MV-4-11 (cell line): ENCODE measurements around the gene ADGRB2.

Experiments used
- DNase-seq: peaks from one replicate; lab custom pipeline; 2025; lab: John Stamatoyannopoulos, UW

ADGRB2 gene

GRCh38 chr1:31781138-31781755 is 17.1 kb upstream of the ADGRB2 start:
- no peak for DNase-seq

DNA sequence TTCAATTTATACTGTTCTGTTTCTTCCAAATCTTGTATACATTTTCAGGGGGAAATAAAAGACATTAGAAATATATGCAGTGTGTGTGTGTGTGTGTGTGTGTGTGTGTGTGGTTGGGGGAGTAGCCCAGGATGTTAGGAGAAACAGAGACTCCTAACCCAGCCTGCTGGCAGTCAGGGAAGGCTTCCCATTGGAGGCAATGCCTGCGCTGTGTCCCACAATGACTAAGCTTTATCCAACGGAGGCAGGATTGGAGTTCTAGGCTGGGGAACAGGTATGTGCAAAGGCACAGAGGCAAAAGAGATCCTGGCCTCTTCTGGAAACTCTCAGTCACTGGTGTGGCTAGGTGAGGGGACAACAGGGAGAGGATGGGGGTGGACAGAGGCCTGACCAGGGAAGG is 16.5 kb upstream of the ADGRB2 start:
- no peak for DNase-seq

DNA sequence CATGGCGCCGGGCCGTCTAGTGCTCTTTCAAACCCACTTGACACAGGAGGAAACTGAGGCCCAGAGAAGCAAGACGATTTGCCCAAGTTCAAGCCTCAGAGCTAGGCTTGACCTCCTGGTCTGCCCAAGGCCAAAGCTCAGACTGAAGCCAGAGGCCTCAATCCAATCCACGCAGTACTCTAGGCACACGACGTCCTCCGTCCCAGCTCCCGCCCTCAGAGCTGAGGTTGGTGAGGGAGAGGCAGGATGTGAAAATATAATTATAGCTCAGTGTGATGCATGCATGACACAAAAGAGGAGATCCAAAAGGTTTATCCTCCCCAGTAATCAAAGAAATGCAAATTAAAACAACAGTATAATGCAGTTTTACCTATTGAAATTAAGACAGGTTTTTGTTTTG is 15.5 kb upstream of the ADGRB2 start:
- no peak for DNase-seq

- DNase-seq: no peak
Measured at GRCh38 chr1:31778763-31779488, 14.8 kb upstream of the ADGRB2 start.

GRCh38 chr1:31776516-31776915 is 12.4 kb upstream of the ADGRB2 start:
- DNase-seq: no peak

DNA sequence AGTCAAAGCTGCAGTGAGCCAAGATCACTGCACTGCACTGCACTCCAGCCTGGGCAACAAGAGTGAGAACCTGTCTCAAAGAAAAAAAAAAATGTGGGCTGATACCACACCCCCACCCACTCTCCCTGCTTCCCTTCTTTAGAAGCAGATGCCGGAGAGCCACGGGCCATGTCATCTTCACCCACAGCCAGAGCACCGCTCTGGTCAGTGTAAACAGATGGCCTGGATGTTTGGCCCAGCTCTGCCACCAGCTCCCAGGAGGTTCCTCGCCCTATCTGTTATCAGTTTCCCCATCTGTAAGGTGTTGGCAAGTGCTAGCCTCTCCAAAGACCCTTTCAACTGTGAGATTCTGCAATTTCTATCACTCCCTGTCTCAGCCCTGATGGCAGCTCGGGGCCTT is 11.9 kb upstream of the ADGRB2 start:
- no peak for DNase-seq

DNA sequence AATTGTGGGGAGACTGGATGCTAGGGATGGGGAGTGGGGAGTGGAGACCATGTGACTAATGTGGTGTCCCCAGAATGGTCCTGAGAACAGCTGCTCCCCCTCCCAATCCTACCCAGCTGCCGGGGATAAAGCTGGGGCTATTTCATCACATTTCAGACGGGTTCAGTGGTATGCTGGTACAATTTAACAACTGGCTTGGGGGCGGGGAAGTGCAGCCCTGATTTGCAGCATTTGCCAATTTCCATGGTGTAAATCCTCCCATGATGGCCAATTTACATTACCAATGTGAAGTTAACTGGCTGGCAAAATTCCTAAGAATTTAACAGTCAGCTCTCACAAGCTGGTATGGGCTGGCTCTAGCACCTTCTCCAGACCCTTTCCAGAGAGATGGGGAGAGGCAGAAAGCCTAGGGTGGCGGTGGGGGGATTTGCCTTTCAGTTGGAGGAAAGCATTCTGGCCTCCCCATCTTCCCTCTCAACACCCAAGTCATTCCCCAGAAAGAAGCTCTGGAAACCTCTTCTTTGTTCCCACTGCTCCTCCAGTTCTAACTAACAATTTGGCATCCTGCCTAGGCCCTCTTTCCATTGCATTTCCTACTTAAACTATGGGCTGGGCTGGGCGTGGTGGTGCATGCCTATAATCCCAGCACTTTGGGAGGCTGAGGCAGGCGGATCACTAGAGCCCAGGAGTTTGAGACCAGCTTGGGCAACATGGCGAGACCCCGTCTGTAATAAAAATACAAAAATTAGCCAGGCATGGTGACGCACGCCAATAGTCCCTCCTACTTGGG is 11.3 kb upstream of the ADGRB2 start:
- no peak for DNase-seq

GRCh38 chr1:31774495-31774894 is 10.4 kb upstream of the ADGRB2 start:
- DNase-seq: no peak

GRCh38 chr1:31773861-31774260 is 9.7 kb upstream of the ADGRB2 start:
- DNase-seq: no peak

DNA sequence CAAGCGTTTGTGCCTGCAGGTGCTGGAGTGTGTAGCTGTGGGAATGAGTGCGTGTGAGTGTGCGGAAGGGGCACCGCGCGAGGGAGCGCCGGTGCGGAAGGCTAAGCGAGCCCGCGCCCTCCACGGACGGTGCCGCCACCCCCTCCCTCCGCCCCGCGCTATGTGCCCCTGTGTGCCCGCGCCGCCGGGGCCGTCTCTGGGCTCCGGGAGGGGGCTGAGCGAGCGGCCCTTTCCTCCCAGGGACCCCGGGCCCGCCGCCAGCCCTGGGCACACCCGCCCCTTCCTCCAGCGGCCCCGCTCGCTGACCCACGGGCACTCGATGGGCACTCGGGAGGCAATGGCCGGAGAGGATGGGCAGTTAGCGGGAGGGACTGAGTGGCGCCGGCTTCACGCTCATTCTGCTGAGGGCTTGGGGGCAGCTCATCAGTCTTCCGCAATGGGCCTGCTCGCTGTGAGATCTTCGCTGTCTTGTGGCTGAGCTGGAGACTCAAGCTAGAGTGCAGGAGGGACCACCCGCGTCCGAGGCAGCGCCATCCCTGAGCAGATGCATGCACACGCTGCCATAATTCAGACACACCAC is 8.6 kb upstream of the ADGRB2 start:
- DNase-seq: no peak

- no peak for DNase-seq
Measured at GRCh38 chr1:31771891-31772668, 7.9 kb upstream of the ADGRB2 start.

- DNase-seq: no peak
Measured at GRCh38 chr1:31769720-31770390, 5.7 kb upstream of the ADGRB2 start.

GRCh38 chr1:31768939-31769704 is 5.0 kb upstream of the ADGRB2 start:
- peak; percentile 35 for DNase-seq

DNA sequence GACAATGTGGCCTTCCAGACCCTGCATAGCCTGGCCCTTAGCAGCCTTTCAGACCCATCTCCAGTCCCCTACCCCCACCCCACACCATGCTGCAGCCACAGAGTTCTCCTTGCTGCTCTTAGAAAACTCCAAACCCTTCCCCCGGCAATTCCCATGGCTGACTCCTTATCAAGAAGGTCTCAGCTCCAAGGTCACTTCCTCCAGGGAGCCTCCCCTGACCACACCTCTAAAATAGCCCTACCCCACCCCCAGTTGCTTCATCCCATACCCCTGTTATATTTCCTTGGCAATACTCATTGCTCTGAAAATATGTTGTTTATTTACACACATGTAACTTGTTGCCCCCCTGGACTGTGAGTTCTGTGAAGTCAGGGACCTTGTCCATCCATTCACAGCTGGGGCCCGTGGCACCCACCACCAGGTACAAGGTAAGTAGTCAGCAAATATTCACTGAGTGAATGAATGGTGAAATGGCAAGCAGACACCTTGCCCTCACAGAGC is 4.3 kb upstream of the ADGRB2 start:
- no peak for DNase-seq

DNA sequence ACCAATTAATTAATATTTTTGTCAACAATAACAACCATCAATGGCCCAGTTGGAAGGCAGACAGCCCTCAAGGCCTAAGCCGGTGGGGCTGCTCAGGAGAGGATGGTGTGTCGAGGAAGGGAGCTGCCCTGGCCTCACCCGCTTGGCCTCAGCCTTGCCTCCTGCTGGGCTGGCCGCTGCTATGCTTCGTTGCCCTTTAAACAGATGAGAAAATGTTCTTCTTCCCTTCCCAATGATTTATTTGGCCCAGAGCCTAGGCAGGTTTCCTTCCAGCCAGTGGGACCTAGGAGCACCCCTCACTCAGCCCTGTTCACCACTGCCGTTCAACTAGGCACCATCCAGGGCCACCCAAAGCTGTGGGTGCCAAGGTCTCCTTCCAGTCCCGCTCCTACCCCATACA is 3.1 kb upstream of the ADGRB2 start:
- DNase-seq: no peak

DNA sequence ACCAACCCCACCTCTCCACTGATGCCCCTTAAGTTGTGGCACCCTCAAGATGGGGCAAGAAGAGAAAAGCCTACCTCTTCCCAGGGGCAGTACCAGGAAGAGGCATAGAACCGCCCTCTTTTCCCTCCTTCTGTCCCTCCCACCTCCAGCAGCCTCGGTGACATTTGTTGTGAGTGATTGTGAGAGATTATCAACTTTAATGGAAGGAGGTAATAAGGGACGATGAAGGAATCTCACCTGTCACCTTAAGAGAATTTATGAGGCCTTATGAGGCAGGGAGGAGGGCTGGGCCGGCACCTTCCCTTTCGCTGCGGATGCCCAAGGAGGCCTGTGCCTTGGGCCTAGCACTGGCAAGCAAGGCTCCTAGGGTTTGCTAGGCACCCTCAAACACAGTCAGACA is 1.4 kb upstream of the ADGRB2 start:
- no peak for DNase-seq

- no peak for DNase-seq
Measured at GRCh38 chr1:31765041-31765467, 914 bp upstream of the ADGRB2 start.

- DNase-seq: no peak
Measured at GRCh38 chr1:31763671-31764311, 349 bp downstream of the ADGRB2 start.

DNA sequence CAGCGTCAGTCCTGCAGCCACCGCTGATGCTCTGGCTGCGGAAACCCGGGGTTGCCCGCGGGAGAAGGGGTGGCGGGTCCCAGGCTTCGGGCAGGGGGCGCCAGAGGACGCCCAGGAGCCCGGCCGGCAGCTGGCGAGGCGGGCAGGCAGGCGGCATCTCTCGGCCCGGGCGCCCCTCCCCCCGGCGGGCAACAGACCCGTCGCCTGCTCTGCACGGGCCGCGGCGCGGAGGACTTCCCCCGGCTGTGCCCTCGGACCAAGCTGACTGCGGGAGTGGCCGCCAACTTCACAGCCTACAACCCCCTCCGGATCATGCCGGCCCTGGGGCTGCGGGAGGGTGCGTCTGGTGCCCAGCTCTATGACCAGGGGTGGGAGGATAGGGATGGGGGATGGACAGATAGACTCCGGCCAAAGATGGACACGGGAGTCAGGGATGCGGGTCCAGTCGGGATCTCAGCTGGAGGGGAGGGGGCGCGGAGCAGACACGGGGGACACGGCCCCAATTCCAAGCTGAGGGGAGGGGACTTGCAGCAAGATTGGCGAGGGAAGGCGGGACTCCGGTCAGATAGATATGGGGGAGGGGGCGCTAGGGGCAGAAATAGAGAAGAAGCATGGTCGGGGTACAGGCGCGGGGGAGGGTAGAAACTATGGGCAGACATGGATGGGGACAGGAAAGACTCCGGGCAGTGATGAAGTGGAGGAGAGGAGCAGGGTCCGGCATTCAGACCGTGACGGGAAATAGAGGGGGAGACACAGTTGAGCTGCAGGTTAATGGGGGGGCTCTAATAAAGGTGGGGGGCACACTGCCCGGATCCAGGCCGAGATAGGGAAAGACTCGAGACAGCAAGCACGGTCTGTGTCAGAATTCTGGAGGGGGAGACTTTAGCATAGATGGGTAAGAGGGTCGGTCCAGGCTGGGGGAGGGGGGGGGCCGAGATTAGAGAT is 1.1 kb downstream of the ADGRB2 start:
- DNase-seq: peak; percentile 7
